ENCODE data around the gene LCOR. TPM values are rescaled to one million over a fixed set of nuclear protein-coding genes. Genes with fewer than 3 reads are reported as not detected.

The LCOR gene
- total RNA-seq, 2 donors from 2014 or later: 58.6 to 73.1 TPM

DNA sequence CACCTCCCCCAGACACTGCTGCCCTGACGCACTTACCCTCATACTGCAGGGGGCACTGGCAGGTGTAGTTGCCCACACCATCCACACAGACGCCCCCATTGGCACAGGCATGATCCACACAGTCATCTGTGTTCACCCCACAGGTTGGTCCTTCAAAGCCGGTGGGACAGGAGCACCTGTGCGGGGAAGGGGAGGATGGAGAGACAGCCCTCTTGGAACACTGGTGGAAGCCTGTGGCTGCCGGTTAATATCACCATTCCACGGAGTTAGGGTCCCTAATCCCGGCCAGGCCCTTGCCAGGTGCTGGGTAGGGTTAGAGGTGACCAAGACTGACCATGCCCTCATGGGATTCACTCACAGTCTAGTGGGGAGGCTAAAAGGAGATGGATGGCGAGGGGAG is 181.9 kb downstream of the LCOR start:
- Histone ChIP-seq H3K27me3 (no peaks in the 10 kb centered on the region), H3K4me3 (no peak overlapping the region), H3K4me1 (no peaks in the 10 kb centered on the region), H3K36me3 (no peaks in the 10 kb centered on the region), H3K9me3 (no peaks in the 10 kb centered on the region), H3K27ac (no peak overlapping the region), H3K9ac (ENCODE audit: low read depth in 2 of 2, low read length in 2 of 2) (no peak overlapping the region)
- no peak for DNase-seq
- intact Hi-C loops (cut with DNase I): no loop called here
- TF ChIP-seq, protein P1, sequence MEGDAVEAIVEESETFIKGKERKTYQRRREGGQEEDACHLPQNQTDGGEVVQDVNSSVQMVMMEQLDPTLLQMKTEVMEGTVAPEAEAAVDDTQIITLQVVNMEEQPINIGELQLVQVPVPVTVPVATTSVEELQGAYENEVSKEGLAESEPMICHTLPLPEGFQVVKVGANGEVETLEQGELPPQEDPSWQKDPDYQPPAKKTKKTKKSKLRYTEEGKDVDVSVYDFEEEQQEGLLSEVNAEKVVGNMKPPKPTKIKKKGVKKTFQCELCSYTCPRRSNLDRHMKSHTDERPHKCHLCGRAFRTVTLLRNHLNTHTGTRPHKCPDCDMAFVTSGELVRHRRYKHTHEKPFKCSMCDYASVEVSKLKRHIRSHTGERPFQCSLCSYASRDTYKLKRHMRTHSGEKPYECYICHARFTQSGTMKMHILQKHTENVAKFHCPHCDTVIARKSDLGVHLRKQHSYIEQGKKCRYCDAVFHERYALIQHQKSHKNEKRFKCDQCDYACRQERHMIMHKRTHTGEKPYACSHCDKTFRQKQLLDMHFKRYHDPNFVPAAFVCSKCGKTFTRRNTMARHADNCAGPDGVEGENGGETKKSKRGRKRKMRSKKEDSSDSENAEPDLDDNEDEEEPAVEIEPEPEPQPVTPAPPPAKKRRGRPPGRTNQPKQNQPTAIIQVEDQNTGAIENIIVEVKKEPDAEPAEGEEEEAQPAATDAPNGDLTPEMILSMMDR (IDR thresholded peaks at IDR 0.05): no peak

DNA sequence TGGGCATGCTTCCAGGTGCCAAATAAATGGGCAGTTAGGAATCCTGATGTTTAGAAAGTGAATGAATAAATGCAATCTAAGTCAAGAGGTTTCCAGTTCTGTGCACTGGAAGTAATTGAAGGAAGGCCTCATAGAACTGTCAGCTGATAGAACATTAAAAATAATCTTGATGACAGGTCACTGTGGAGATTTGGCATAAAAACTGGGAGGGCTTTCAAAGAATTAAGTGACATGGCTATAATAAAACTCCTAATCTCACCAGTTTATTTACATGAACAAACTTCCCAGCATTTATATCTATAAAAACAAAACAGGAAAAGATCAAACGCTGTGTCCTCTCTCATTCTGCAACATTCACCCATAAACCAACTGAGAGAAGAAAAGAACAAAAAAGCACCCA is 183.1 kb downstream of the LCOR start:
- H3K4me1 ChIP-seq: no peaks in the 10 kb centered on the region
- H3K9ac ChIP-seq (ENCODE audit: low read depth in 2 of 2, low read length in 2 of 2): no peak overlapping the region
- no peak for DNase-seq
- H3K4me3 ChIP-seq: no peak overlapping the region
- intact Hi-C loops (cut with DNase I): no loop called here
- no peaks in the 10 kb centered on the region for H3K9me3 ChIP-seq
- H3K36me3 ChIP-seq: no peaks in the 10 kb centered on the region
- no peak overlapping the region for H3K27ac ChIP-seq
- TF ChIP-seq, protein P1 (IDR thresholded peaks at IDR 0.05): no peak
- H3K27me3 ChIP-seq: no peaks in the 10 kb centered on the region

DNA sequence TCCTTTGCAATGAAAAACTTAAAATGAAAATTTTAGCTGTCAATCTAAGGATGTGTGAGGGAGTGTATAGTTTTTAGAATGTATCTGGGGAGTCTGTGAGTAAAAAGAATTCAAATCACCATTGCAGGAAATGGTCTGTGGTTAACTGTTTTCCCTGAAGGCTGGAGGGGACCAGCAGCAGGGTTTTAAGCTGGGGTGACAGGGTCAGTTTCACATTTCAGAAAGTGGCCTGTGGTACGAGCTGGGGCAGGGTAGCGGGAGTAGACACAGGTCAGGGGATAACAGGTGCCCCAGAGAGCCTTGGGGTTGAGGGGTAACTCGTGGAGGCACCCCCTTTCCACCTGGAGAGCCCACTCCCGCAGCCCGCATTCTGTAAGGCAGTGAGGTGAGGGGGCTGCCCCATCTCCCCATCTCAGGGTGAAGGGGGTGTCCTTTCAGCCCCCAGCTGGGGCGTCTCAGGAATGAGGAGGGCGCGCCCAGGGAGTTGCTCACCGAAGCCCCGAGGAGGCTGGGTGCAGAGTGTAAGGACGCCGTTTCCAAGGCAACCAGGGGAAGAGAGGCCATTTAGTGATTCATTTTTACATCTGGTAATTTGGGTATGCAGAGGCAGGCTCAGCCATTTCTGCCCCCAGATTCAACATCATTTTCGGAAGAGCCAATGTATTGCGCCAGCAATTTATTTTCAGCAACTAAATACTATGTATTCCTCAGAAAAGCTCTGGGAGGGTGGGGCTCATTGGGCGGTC is 184.8 kb downstream of the LCOR start:
- no peak overlapping the region for H3K4me3 ChIP-seq
- intact Hi-C loops (cut with DNase I): no loop called here
- H3K9ac ChIP-seq (ENCODE audit: low read depth in 2 of 2, low read length in 2 of 2): no peak overlapping the region
- no peaks in the 10 kb centered on the region for H3K9me3 ChIP-seq
- H3K36me3 ChIP-seq: no peaks in the 10 kb centered on the region
- H3K27me3 ChIP-seq: no peaks in the 10 kb centered on the region
- H3K4me1 ChIP-seq: no peaks in the 10 kb centered on the region
- DNase-seq: no peak
- TF ChIP-seq, protein P1 (IDR thresholded peaks at IDR 0.05): no peak
- H3K27ac ChIP-seq: no peak overlapping the region

DNA sequence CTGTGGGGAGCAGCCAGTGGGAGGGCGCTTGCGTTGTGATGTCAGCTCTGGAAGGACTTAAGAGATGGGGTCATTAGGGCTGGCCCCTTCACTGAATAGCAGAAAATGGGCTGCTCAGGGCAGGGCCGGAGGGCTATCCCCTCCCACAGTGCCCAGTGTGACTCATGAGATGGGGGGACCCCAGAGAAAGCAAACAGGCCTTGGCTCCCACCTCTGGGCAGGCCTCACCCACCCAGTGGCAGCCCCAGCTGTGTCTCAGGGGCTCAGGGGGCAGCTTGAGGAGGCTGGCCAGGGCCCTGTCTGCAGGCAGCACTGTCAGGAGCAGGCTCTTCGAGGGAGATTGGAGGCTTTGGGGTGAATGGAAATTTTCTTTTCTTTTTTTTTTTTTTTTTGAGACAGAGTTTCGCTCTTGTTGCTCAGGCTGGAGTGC is 185.4 kb downstream of the LCOR start:
- Histone ChIP-seq H3K27ac (no peak overlapping the region), H3K36me3 (no peaks in the 10 kb centered on the region), H3K9me3 (no peaks in the 10 kb centered on the region), H3K27me3 (no peaks in the 10 kb centered on the region), H3K9ac (ENCODE audit: low read depth in 2 of 2, low read length in 2 of 2) (no peak overlapping the region), H3K4me1 (no peaks in the 10 kb centered on the region), H3K4me3 (no peak overlapping the region)
- intact Hi-C loops (cut with DNase I): no loop called here
- TF ChIP-seq, protein P1 (IDR thresholded peaks at IDR 0.05): no peak
- no peak for DNase-seq

DNA sequence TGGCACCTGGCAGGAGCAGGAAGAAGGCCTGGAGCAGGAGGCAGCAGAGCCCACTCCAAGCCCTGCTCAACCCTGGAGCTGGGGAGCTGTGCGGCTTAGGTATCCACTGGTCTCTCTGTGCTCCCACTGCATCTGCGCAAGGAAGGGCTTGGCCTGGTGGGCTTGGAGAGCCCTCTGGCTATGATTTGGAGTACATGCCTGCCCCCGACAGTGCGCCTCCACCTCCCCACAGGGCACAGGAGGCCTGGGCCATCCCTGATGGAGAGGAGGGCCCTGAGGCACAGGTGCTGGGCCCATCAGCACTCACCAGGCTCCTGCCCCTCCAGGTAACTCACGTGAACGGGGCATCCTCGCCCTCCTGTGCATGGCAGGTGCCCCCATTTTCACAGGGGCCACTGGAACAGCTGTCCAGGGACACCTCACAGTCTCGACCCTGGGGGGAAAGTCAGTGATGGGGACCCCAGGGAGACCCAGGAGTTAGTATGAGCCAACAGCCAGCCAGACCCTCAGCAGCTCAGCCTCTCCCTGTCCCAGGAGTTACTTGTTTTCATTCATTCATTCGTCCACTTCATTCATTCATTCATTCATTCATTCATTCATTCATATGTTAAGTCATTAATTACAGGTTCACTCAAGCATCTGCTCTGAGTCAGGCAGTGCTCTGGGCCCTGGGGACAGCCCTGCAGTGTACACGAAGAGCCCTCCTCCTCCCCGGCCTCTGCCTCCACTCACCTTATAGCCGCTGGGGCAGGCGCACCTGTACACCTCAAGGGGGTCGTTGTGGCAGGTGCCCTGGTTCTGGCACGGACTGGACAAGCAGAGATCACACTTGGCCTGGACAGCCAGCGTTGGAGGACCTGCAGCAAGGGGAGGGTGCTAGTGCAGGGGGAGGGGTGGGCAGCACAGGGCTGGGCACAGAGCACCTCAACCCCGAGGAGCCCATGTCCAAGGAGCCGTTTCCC is 186.4 kb downstream of the LCOR start:
- Histone ChIP-seq H3K27ac (no peak overlapping the region), H3K4me3 (no peak overlapping the region), H3K27me3 (no peaks in the 10 kb centered on the region), H3K9me3 (no peaks in the 10 kb centered on the region), H3K9ac (ENCODE audit: low read depth in 2 of 2, low read length in 2 of 2) (no peak overlapping the region), H3K4me1 (no peaks in the 10 kb centered on the region), H3K36me3 (no peaks in the 10 kb centered on the region)
- TF ChIP-seq, protein P1 (IDR thresholded peaks at IDR 0.05): no peak
- DNase-seq: no peak
- intact Hi-C loops (cut with DNase I): no loop called here

Data from colonic mucosa (tissue), 4 donors.